ENCODE data around the gene CNTNAP3B. TPM values are rescaled to one million over a fixed set of nuclear protein-coding genes. Genes with fewer than 3 reads are reported as not detected.
"Not testable (repeated sequence)": the region's sequence is repeated elsewhere in the genome, so short reads cannot be mapped to it uniquely, and the experiment has no call there.

CNTNAP3B gene
- total and polyA plus RNA-seq, 2 experiments from 2014 or later, result not detected

DNA sequence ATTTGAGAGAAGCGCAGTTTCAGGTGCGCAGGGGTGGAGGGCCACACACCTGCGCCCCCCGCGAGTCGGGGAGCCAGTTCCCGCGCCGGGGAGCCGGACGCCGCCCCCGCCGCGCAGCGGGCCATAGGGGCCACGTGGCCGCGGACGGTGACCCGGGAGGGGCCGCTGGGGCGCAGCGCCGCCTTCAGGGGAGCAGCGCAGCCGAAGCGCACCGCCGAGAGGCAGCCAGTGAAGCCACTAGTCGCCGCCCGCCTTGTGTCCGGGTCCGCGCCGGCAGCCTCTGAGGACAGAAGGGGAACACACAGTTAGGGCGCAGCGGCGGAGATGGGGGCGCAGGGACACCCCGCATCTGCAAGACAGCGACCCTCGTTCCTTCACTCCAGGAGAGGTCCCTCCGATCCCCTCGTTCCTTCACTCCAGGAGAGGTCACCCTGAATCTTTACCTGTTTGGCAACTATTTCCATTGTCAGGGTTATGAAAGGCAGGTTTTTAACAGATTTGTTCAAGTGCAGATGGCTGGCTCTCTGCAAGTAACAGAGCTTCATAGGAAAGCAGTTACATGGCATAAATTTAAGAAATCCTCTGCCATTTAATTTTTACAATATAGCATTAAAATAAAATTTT is 230.4 kb downstream of the CNTNAP3B start:
- H3K9me3 ChIP-seq (ENCODE audit: low read depth); H3K9me2 ChIP-seq (ENCODE audit: insufficient read depth); H3K4me1 ChIP-seq (ENCODE audit: insufficient read depth); H3K27me3 ChIP-seq (replicated peaks; ENCODE audit: insufficient read depth); H2AFZ ChIP-seq; H3K79me2 ChIP-seq (ENCODE audit: insufficient read depth); DNase-seq; H3K36me3 ChIP-seq (ENCODE audit: low read depth); H3K4me3 ChIP-seq; H3K27ac ChIP-seq; H3K4me2 ChIP-seq (ENCODE audit: unreplicated experiment); H3K9ac ChIP-seq; in situ Hi-C loops (cut with MboI); H3F3A ChIP-seq (ENCODE audit: insufficient read depth); H4K20me1 ChIP-seq (ENCODE audit: insufficient read depth): not testable (repeated sequence)
- no CpG with 5 or more reads among the region's 46 CpGs for WGBS, 2 experiments (ENCODE audit: low coverage in 1 of 2, low lambda C conversion rate in 2 of 2, missing lambda C conversion rate in 2 of 2)

DNA sequence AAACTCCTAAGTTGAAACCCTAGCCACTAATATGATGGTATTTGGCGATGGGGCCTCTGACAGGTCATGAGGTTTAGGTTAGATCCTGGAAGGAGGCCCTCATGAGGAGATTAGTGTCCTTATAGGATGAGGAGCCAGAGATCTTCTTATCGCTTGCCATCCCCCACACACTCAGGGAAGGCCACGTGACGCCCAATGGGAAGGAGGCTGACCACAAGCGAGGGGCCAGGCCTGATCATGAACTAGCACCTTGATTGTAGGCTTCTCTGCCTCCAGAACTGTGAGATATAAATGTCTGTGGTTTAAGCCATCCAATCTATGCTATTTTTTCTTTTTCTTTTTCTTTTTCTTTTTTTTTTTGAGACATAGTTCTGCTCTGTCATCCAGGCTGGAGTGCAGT is 254.7 kb downstream of the CNTNAP3B start:
- H2AFZ ChIP-seq; H3K4me2 ChIP-seq (ENCODE audit: unreplicated experiment); H4K20me1 ChIP-seq (ENCODE audit: insufficient read depth); H3F3A ChIP-seq (ENCODE audit: insufficient read depth); H3K9me3 ChIP-seq (ENCODE audit: low read depth); DNase-seq; H3K4me1 ChIP-seq (ENCODE audit: insufficient read depth); in situ Hi-C loops (cut with MboI); H3K9me2 ChIP-seq (ENCODE audit: insufficient read depth); H3K4me3 ChIP-seq; H3K27me3 ChIP-seq (replicated peaks; ENCODE audit: insufficient read depth); H3K9ac ChIP-seq; H3K27ac ChIP-seq; H3K36me3 ChIP-seq (ENCODE audit: low read depth); H3K79me2 ChIP-seq (ENCODE audit: insufficient read depth): not testable (repeated sequence)
- WGBS, 2 experiments (ENCODE audit: low coverage in 1 of 2, low lambda C conversion rate in 2 of 2, missing lambda C conversion rate in 2 of 2), result no CpG with 5 or more reads among the region's 5 CpGs

DNA sequence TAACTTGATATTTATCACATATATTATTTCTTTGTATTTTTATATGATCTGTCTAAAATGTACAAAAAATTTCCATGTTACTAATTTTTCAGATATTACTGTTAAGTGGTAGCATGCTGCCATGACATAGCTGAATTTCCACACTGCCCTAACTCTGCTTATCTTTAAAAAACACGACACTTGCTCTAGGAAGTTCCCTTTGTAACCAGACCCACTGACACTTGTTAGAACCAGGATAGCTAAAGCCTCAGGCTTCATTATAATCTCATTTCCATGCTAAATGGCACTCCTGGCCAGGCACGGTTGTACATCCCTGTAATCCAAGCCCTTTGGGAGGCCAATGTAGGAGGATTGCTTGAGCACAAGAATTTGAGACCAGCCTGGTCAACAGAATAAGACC is 273.8 kb downstream of the CNTNAP3B start:
- H3K4me1 ChIP-seq (ENCODE audit: insufficient read depth); H3K27ac ChIP-seq; H3K9me2 ChIP-seq (ENCODE audit: insufficient read depth); H3K4me2 ChIP-seq (ENCODE audit: unreplicated experiment); H4K20me1 ChIP-seq (ENCODE audit: insufficient read depth); H3K9ac ChIP-seq; H3K9me3 ChIP-seq (ENCODE audit: low read depth); H3K79me2 ChIP-seq (ENCODE audit: insufficient read depth); H3F3A ChIP-seq (ENCODE audit: insufficient read depth); H3K36me3 ChIP-seq (ENCODE audit: low read depth); DNase-seq; H3K27me3 ChIP-seq (replicated peaks; ENCODE audit: insufficient read depth); H2AFZ ChIP-seq; H3K4me3 ChIP-seq; in situ Hi-C loops (cut with MboI): not testable (repeated sequence)
- no CpG with 5 or more reads among the region's 2 CpGs for WGBS, 2 experiments (ENCODE audit: low coverage in 1 of 2, low lambda C conversion rate in 2 of 2, missing lambda C conversion rate in 2 of 2)

DNA sequence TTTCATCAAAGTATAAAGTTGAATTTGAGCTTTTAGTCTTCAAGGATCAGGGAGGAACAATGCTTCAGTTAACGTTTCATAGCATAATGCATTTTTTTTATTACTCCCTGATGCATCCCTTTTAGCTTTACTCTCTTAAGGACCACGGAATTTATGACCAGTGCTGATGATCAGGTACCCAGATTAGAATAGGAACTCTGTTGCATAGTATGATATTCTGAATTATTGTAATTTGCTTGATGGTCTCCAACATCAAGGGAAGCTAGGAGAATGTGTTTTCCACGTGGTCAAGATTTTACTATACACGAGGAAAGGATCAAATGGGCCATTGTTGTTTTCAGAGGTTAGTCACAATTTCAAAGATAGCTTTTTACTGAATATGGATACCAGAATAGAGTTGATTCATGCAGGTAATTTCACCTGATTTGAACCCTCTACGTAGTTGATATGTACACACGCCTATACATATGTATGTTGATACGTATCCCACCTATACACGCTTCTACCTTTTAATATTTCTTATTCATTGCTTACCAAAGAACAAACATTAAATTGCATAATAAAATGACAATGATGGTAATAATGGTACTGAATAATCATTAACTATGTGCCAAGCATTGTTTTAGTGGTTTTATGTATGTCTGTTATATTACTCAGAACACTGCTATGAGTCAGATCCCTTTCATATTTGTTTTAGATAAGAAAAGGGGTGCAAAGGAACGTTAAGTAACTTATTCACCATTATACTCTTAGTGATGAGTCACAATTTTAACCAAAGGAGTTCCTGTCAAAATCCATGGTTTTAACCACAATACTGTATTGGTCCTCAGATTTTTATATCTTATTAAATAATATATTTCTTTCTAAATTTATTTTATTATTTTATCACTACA is 277.1 kb downstream of the CNTNAP3B start:
- H3K9me3 ChIP-seq (ENCODE audit: low read depth); H3K27ac ChIP-seq; H3K27me3 ChIP-seq (replicated peaks; ENCODE audit: insufficient read depth); H3K36me3 ChIP-seq (ENCODE audit: low read depth); H3K4me2 ChIP-seq (ENCODE audit: unreplicated experiment); H3K9ac ChIP-seq; H3K9me2 ChIP-seq (ENCODE audit: insufficient read depth); DNase-seq; H3F3A ChIP-seq (ENCODE audit: insufficient read depth); H3K4me3 ChIP-seq; in situ Hi-C loops (cut with MboI); H2AFZ ChIP-seq; H4K20me1 ChIP-seq (ENCODE audit: insufficient read depth); H3K4me1 ChIP-seq (ENCODE audit: insufficient read depth); H3K79me2 ChIP-seq (ENCODE audit: insufficient read depth): not testable (repeated sequence)
- WGBS, 2 experiments (ENCODE audit: low coverage in 1 of 2, low lambda C conversion rate in 2 of 2, missing lambda C conversion rate in 2 of 2), result no CpG with 5 or more reads among the region's 9 CpGs

DNA sequence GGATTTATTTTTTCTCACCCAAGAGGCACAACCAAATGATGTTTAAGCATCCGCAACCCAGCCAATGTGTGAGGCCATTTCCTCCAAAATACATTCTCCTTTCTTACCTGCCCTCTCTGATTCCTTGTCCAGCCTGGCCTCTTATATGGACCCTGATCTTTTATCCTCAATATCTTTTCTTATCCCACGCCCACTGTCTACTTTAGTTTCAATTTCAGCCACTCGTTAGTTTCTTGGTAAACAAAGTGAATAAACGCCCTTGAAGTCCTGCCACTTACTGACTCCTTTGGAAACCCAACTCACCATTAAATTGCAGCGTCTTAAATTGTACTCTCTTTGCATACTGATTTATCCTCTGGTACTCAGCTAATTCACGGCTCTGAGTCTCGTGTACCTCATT is 281.4 kb downstream of the CNTNAP3B start:
- H3K4me3 ChIP-seq; H3F3A ChIP-seq (ENCODE audit: insufficient read depth); H3K27ac ChIP-seq; H3K79me2 ChIP-seq (ENCODE audit: insufficient read depth); H3K9me3 ChIP-seq (ENCODE audit: low read depth); H3K4me1 ChIP-seq (ENCODE audit: insufficient read depth); H3K4me2 ChIP-seq (ENCODE audit: unreplicated experiment); H2AFZ ChIP-seq; in situ Hi-C loops (cut with MboI); DNase-seq; H3K36me3 ChIP-seq (ENCODE audit: low read depth); H3K9me2 ChIP-seq (ENCODE audit: insufficient read depth); H3K9ac ChIP-seq; H3K27me3 ChIP-seq (replicated peaks; ENCODE audit: insufficient read depth); H4K20me1 ChIP-seq (ENCODE audit: insufficient read depth): not testable (repeated sequence)
- WGBS, 2 experiments (ENCODE audit: low coverage in 1 of 2, low lambda C conversion rate in 2 of 2, missing lambda C conversion rate in 2 of 2), result no CpG with 5 or more reads among the region's 7 CpGs

Small RNA genes within 50 kb of the gene (small RNA-seq; reads per million reads assigned to genes)
- not detected for gene RN7SL343P (ENCODE audit: low read depth, low replicate concordance)

Other genes starting within 250 kb of the CNTNAP3B start
- not detected in 2 replicates for gene SPATA31A6, start 54.2 kb upstream of the CNTNAP3B start, total RNA-seq (2014; rRNA removed; shearing (Covaris generic))
- not detected in 2 replicates for gene SPATA31A6, start 54.2 kb upstream of the CNTNAP3B start, polyA plus RNA-seq (2016; fragmentation: Nextera tagmentation; extraction: Ambion mirVana)

Data from GM23248 (cell line).